K562 (cell line): ENCODE data around the gene PGS1. TPM values are rescaled to one million over a fixed set of nuclear protein-coding genes. Genes with fewer than 3 reads are reported as not detected.

ENCODE experiments used
- DACH1 ChIP-seq: fragments of 450-650 bp; IDR thresholded peaks from 2 replicates; pipeline ENCODE4 v1.6.1; 2018; ENCODE audit not compliant: partially characterized antibody
- DPF2 ChIP-seq: fragments of 450-650 bp; IDR thresholded peaks from 2 replicates; pipeline ENCODE4 v1.6.1; 2016
- HDAC1 ChIP-seq, 2 experiments: fragments of 450-650 bp; IDR thresholded peaks; 2 replicates each; pipeline ENCODE4 v1.6.1; 2016 to 2017; ENCODE audit warnings: inconsistent platforms in 1 of 2, mild to moderate bottlenecking in 1 of 2, moderate library complexity in 1 of 2
- HNRNPL ChIP-seq: fragments of 200-400 bp; formaldehyde crosslinking; IDR thresholded peaks from 2 replicates; pipeline ENCODE4 v1.6.1; 2017; ENCODE audit warnings: low read depth, mild to moderate bottlenecking, low read length
- NCOA1 ChIP-seq: fragments of 450-650 bp; IDR thresholded peaks from 2 replicates; pipeline ENCODE4 v1.6.1; 2016; ENCODE audit warnings: low read depth
- PHB2 ChIP-seq: fragments of 450-650 bp; IDR thresholded peaks from 2 replicates; pipeline ENCODE4 v1.6.1; 2017; ENCODE audit warnings: low read depth
- REST ChIP-seq, 2 experiments: fragments of 450-650 bp; formaldehyde crosslinking in 1 of 2; IDR thresholded peaks; 2 replicates each; pipeline versions ENCODE4 v1.4.0 to v1.6.1; 2014 to 2020; ENCODE audit warnings: mild to moderate bottlenecking in 2 of 2, borderline replicate concordance in 1 of 2, low read depth in 1 of 2
- SIN3A ChIP-seq, 2 experiments: fragments of 150-350 bp in 1 of 2; IDR thresholded peaks; 2 replicates each; pipeline ENCODE4 v1.6.1; 2011 to 2016; ENCODE audit warnings: borderline replicate concordance in 2 of 2, low read depth in 2 of 2, low read length in 2 of 2, mild to moderate bottlenecking in 2 of 2, moderate library complexity in 2 of 2; ENCODE audit not compliant: control insufficient read depth in 1 of 2
- ZBTB40 ChIP-seq, 2 experiments: fragments of 450-650 bp in 1 of 2; sonication (generic) in 1 of 2; formaldehyde crosslinking in 1 of 2; IDR thresholded peaks; 2 replicates each; pipeline versions ENCODE4 v1.7.1 to v1.9.0; 2016 to 2022; ENCODE audit warnings: inconsistent platforms in 1 of 2, mild to moderate bottlenecking in 1 of 2, missing genetic modification reagents in 1 of 2
- polyA plus RNA-seq, 8 experiments: library from polyadenylated mRNA; depleted of rRNA in 4 of 8; stranded (reverse) in 5 of 8; unstranded in 3 of 8; fragments of >200 nt; fragmentation: Nextera tagmentation in 2 of 8; fragmentation: Illumina TruSeq in 1 of 8; extraction: Ambion mirVana in 2 of 8; extraction: Trizol in 1 of 8; gene quantifications; 2 replicates each; pipeline versions ENCODE4 v1.2.1 to v1.2.3, GENCODE V29; 2011 to 2014; ENCODE audit warnings: inconsistent platforms in 1 of 8, missing spikeins in 1 of 8
- total RNA-seq, 7 experiments: library from RNA; depleted of rRNA in 6 of 7; stranded (reverse); fragments of >200 nt in 6 of 7; fragmentation: Illumina TruSeq in 2 of 7; extraction: Trizol in 2 of 7; gene quantifications; 2 replicates each; pipeline versions ENCODE4 v1.2.1 to v1.2.3, GENCODE V29; 2011 to 2021; ENCODE audit warnings: low replicate concordance in 1 of 7

The PGS1 gene
- total and polyA plus RNA-seq, 9 of the 15 experiments (the other 6 are each of a cell fraction or from before 2014, with no cell fraction given), result 1.3 to 39.4 (median 22.3) TPM

- TF ChIP-seq HNRNPL (no peak), HDAC1 (IDR thresholded peaks at IDR 0.05) (peak in 1 of 2 experiments; percentile 54; a peak in 2 of 4 replicates), REST (IDR thresholded peaks at IDR 0.05; ENCODE audit: borderline replicate concordance) (peak; percentile 97), REST (CRISPR knock-in tag; IDR thresholded peaks at IDR 0.05; ENCODE audit: low read depth) (peak; percentile 89), SIN3A (IDR thresholded peaks at IDR 0.05; ENCODE audit: borderline replicate concordance in 2 of 2, control insufficient read depth in 1 of 2, low read depth in 2 of 2, low read length in 2 of 2) (0 out of 4 replicates have a peak, but pooled peaks of 1 of the 2 experiments have one; percentile 32), DPF2 (0 out of 2 replicates have a peak, but pooled peaks have one; percentile 25), NCOA1 (0 out of 2 replicates have a peak, but pooled peaks have one; percentile 15), DACH1 (peak; percentile 78), ZBTB40 (IDR thresholded peaks at IDR 0.05) (peak; percentile 48; the same call in 1 of the 2 replicates), ZBTB40 (CRISPR knock-in tag; IDR thresholded peaks at IDR 0.05) (no peak), PHB2 (no peak)
These were observed 3.3 kb downstream of the PGS1 start (continued) for GRCh38 chr17:78381601-78382232.
